HepG2 (cell line): ENCODE data around the gene GTF2A1. TPM values are rescaled to one million over a fixed set of nuclear protein-coding genes. Genes with fewer than 3 reads are reported as not detected.

Experiments used
- TGIF2 ChIP-seq: IDR thresholded peaks from 2 replicates; pipeline ENCODE4 v1.6.1; 2016; ENCODE audit warnings: control low read depth, missing compliant biosample characterization
- TOPORS ChIP-seq: sonication (generic); formaldehyde crosslinking; IDR thresholded peaks from 2 replicates; pipeline ENCODE4 v1.8.0; 2023; ENCODE audit warnings: mild to moderate bottlenecking, missing genetic modification reagents
- UBTF ChIP-seq: sonication (generic); formaldehyde crosslinking; IDR thresholded peaks from 2 replicates; pipeline ENCODE4 v1.4.0; 2020; ENCODE audit warnings: mild to moderate bottlenecking, missing genetic modification reagents
- USF2 ChIP-seq, 2 experiments: sonication (generic) in 1 of 2; formaldehyde crosslinking in 1 of 2; IDR thresholded peaks; 2 replicates each; pipeline versions ENCODE4 v1.5.1 to v1.6.1; 2011 to 2020; ENCODE audit warnings: borderline replicate concordance in 1 of 2, low read depth in 1 of 2, low read length in 1 of 2, mild to moderate bottlenecking in 1 of 2, missing genetic modification reagents in 1 of 2, moderate library complexity in 1 of 2
- ZC3H4 ChIP-seq: sonication (generic); formaldehyde crosslinking; IDR thresholded peaks from 2 replicates; pipeline ENCODE4 v1.4.0; 2020; ENCODE audit warnings: missing genetic modification reagents, borderline replicate concordance
- ZNF256 ChIP-seq: sonication (generic); formaldehyde crosslinking; conservative IDR thresholded peaks from 2 replicates; pipeline ENCODE4 v1.4.0; 2020; ENCODE audit warnings: missing genetic modification reagents
- polyA plus RNA-seq, 8 experiments: library from polyadenylated mRNA; depleted of rRNA in 3 of 8; stranded (reverse) in 7 of 8; unstranded in 1 of 8; fragments of >200 nt; fragmentation: Illumina TruSeq in 4 of 8; extraction: Trizol in 4 of 8; gene quantifications; 2 replicates each; pipeline versions ENCODE4 v1.2.1 to v1.2.3, GENCODE V29; 2011 to 2016; ENCODE audit warnings: low read depth in 4 of 8, missing spikeins in 1 of 8, mixed read lengths in 1 of 8; ENCODE audit not compliant: insufficient read depth in 1 of 8
- total RNA-seq, 5 experiments: library from RNA; depleted of rRNA; stranded (reverse); fragments of >200 nt; fragmentation: Illumina TruSeq; extraction: Trizol; gene quantifications; 2 replicates each; pipeline ENCODE4 v1.2.3, GENCODE V29; 2016; ENCODE audit warnings: low read depth in 1 of 5
- TF ChIP-seq, protein P1 (sequence below): sonication (generic); formaldehyde crosslinking; IDR thresholded peaks from 2 replicates; pipeline ENCODE4 v1.8.1; 2022; ENCODE audit warnings: low read depth, mild to moderate bottlenecking, missing genetic modification reagents
- TF ChIP-seq, protein P2 (sequence below): IDR thresholded peaks from 2 replicates; pipeline ENCODE4 v1.6.1; 2012; ENCODE audit warnings: inconsistent platforms
- TF ChIP-seq, protein P3 (sequence below): sonication (generic); formaldehyde crosslinking; IDR thresholded peaks from one replicate; pipeline ENCODE4 v1.5.1; 2020; ENCODE audit warnings: mild to moderate bottlenecking, missing genetic modification reagents; ENCODE audit errors: not compliant biosample characterization
- TF ChIP-seq, protein P4 (sequence below): sonication (generic); formaldehyde crosslinking; IDR thresholded peaks from 2 replicates; pipeline ENCODE4 v1.4.0; 2020; ENCODE audit warnings: missing genetic modification reagents

Gene GTF2A1
- total and polyA plus RNA-seq, 2 of the 13 experiments (the other 11 are each of a cell fraction or from before 2014, with no cell fraction given): 14.9 to 17.5 TPM

DNA sequence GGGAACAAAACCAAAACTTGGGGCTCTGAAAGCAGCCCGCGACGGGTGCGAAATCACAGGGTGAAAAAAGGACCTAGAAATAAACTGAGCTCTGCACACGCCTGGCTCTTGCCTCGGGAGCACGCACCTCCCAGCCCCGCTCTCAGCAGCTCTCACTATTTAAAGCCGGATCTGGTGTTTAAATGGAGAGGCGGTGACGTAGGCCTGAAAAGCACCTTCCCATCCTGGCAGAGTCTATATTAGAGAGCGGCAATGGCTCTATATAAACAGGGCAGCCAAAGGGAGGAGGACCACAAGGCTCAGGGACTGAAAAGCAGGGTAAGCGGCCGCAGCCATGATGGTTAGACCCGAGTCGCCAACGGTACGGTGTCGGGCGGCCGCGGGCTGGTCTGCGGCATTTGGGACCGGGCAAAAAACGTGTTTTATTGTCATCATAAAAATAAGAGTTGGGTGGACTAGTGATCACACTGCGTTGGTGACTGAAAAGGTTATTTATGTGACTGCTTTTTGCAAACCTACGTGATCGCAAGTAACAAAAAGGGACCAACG is 1.5 kb downstream of the GTF2A1 start (continued):
- TF ChIP-seq, protein P1, sequence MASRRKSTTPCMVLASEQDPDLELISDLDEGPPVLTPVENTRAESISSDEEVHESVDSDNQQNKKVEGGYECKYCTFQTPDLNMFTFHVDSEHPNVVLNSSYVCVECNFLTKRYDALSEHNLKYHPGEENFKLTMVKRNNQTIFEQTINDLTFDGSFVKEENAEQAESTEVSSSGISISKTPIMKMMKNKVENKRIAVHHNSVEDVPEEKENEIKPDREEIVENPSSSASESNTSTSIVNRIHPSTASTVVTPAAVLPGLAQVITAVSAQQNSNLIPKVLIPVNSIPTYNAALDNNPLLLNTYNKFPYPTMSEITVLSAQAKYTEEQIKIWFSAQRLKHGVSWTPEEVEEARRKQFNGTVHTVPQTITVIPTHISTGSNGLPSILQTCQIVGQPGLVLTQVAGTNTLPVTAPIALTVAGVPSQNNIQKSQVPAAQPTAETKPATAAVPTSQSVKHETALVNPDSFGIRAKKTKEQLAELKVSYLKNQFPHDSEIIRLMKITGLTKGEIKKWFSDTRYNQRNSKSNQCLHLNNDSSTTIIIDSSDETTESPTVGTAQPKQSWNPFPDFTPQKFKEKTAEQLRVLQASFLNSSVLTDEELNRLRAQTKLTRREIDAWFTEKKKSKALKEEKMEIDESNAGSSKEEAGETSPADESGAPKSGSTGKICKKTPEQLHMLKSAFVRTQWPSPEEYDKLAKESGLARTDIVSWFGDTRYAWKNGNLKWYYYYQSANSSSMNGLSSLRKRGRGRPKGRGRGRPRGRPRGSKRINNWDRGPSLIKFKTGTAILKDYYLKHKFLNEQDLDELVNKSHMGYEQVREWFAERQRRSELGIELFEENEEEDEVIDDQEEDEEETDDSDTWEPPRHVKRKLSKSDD (CRISPR knock-in tag): peak; percentile 52; the same call in 1 of the 2 replicates
- TF ChIP-seq USF2 (IDR thresholded peaks at IDR 0.05; ENCODE audit: low read depth, low read length): no peak
- no peak for TF ChIP-seq USF2 (CRISPR knock-in tag; IDR thresholded peaks at IDR 0.05; ENCODE audit: borderline replicate concordance)
- 0 out of 2 replicates have a peak, but pooled peaks have one; percentile 73 for TF ChIP-seq TGIF2
- no peak for TF ChIP-seq TOPORS
- no peak for TF ChIP-seq ZNF256
- TF ChIP-seq, protein P2, sequence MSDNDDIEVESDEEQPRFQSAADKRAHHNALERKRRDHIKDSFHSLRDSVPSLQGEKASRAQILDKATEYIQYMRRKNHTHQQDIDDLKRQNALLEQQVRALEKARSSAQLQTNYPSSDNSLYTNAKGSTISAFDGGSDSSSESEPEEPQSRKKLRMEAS: peak; percentile 89
- TF ChIP-seq, protein P3, sequence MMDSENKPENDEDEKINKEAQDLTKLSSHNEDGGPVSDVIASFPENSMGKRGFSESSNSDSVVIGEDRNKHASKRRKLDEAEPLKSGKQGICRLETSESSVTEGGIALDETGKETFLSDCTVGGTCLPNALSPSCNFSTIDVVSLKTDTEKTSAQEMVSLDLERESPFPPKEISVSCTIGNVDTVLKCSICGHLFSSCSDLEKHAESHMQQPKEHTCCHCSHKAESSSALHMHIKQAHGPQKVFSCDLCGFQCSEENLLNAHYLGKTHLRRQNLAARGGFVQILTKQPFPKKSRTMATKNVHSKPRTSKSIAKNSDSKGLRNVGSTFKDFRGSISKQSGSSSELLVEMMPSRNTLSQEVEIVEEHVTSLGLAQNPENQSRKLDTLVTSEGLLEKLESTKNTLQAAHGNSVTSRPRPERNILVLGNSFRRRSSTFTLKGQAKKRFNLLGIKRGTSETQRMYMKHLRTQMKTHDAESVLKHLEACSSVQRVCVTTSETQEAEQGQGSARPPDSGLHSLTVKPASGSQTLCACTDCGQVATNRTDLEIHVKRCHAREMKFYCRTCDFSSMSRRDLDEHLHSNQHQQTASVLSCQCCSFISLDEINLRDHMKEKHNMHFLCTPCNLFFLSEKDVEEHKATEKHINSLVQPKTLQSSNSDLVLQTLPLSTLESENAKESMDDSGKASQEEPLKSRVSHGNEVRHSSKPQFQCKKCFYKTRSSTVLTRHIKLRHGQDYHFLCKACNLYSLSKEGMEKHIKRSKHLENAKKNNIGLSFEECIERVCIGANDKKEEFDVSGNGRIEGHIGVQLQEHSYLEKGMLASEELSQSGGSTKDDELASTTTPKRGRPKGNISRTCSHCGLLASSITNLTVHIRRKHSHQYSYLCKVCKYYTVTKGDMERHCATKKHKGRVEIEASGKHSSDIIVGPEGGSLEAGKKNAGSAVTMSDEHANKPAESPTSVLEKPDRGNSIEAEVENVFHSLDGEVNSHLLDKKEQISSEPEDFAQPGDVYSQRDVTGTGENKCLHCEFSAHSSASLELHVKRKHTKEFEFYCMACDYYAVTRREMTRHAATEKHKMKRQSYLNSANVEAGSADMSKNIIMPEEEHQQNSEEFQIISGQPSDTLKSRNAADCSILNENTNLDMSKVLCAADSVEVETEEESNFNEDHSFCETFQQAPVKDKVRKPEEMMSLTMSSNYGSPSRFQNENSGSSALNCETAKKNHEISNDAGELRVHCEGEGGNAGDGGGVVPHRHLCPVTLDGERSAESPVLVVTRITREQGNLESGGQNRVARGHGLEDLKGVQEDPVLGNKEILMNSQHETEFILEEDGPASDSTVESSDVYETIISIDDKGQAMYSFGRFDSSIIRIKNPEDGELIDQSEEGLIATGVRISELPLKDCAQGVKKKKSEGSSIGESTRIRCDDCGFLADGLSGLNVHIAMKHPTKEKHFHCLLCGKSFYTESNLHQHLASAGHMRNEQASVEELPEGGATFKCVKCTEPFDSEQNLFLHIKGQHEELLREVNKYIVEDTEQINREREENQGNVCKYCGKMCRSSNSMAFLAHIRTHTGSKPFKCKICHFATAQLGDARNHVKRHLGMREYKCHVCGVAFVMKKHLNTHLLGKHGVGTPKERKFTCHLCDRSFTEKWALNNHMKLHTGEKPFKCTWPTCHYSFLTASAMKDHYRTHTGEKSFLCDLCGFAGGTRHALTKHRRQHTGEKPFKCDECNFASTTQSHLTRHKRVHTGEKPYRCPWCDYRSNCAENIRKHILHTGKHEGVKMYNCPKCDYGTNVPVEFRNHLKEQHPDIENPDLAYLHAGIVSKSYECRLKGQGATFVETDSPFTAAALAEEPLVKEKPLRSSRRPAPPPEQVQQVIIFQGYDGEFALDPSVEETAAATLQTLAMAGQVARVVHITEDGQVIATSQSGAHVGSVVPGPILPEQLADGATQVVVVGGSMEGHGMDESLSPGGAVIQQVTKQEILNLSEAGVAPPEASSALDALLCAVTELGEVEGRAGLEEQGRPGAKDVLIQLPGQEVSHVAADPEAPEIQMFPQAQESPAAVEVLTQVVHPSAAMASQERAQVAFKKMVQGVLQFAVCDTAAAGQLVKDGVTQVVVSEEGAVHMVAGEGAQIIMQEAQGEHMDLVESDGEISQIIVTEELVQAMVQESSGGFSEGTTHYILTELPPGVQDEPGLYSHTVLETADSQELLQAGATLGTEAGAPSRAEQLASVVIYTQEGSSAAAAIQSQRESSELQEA (CRISPR knock-in tag): no peak
- TF ChIP-seq, protein P4, sequence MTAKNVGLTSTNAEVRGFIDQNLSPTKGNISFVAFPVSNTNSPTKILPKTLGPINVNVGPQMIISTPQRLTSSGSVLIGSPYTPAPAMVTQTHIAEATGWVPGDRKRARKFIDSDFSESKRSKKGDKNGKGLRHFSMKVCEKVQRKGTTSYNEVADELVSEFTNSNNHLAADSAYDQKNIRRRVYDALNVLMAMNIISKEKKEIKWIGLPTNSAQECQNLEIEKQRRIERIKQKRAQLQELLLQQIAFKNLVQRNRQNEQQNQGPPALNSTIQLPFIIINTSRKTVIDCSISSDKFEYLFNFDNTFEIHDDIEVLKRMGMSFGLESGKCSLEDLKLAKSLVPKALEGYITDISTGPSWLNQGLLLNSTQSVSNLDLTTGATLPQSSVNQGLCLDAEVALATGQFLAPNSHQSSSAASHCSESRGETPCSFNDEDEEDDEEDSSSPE (CRISPR knock-in tag): peak; percentile 56; the same call in 1 of the 2 replicates
- TF ChIP-seq UBTF (CRISPR knock-in tag): peak; percentile 75
- TF ChIP-seq ZC3H4 (CRISPR knock-in tag): peak; percentile 95
